DMS153 treated with DMSO at 0.1 percent for 48 hours (cell line): Measurements from ENCODE around the gene DIPK1B.
A peak's percentile ranks its signal among the peaks of the same experiment; 100 is the strongest.

ENCODE experiments used
- DNase-seq: peaks from one replicate; lab custom pipeline; 2025; ENCODE audit not compliant: unreplicated experiment; lab: John Stamatoyannopoulos, UW

Gene DIPK1B

DNA sequence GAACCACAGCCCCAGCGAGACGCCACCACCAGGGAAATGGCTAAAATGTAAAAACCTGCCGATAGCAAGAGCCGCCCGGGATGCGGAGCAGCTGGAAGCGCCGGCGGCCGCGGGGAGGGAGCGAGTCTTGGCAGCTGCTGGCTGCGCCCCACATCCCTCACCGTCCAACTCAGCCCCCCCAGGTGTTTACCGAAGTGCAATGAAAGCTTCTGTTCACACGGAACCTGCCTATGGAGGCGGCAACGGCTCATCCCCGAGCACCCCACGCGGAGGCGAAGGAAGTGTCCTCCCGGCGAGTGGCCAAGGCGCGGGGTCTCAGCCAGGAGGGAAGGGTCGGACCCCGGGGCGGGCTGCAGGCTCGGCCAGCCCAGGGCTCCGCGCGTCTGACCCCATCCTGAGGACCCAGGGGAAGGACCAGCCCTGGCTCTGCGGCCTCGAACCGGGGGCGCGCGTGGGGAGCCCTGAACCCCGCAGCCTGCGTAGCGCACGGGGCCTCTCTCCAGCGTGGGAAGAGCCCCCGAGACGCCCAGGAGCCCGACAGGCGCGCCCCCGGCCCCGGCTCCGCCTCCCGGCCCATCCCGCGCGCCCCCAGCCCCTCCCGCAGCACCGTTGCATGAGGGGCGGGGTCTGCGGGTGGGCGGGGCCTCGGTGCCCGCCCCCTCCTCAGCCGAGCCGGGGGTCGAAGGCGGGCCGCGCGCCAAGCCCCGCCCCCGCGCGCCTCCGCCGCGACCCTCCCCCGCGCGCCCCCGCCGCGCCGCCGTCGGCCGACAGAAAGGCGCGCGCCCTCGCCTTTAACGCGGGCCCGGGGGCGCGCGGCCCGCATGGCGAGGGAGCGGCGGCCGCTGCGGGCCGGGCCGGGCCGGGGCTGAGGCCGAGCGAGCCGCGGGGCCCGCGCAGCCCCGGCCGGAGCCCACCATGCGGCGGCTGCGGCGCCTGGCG lies at the start of gene DIPK1B:
TSS of gene DIPK1B (plus strand) at position 822 of the 939 bp plus-strand sequence. CDS start at position 916, 94 bp downstream.
- DNase-seq, result peak; percentile 56

DNA sequence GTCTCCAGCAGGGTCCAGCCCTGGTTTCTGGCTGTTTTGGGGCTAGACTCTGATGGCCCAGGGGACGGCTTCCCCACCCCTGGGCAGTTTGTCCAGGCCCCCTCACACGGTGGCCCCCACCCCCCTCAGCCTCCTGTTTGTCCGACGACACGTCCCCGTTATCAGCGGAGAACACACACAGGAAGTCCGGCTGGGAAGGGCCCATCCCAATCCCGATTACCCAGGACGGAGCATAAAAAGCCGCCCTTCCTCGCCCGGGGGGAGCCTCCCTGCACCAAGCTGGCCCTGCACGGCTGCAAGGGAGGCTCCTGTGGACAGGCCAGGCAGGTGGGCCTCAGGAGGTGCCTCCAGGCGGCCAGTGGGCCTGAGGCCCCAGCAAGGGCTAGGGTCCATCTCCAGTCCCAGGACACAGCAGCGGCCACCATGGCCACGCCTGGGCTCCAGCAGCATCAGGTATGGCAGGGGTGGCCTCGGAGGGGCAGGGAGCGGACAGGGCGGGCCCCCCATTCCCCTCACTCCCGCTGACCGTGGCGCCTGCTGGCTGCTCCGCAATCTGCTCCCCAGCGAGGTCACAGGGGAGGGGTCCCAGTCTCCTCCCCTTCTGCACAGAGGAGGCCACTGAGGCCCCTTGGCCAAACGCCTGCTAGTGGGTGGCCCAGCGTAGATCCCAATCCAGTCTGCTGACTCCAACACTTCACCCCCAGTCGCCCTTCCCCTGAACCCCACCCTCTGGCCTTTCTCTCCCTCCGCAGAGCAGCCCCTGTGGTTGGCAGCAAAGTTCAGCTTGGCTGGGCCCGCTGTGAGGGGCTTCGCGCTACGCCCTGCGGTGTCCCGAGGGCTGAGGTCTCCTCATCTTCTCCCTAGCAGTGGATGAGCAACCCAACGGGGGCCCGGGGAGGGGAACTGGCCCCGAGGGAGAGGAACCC lies 49.5 kb upstream of the DIPK1B start, which contains the start of gene EGFL7:
TSS of gene EGFL7 (plus strand) at position 261 of the 926 bp plus-strand sequence. CDS start 5,367 bp downstream, outside the sequence.
- DNase-seq, result no peak

DNA sequence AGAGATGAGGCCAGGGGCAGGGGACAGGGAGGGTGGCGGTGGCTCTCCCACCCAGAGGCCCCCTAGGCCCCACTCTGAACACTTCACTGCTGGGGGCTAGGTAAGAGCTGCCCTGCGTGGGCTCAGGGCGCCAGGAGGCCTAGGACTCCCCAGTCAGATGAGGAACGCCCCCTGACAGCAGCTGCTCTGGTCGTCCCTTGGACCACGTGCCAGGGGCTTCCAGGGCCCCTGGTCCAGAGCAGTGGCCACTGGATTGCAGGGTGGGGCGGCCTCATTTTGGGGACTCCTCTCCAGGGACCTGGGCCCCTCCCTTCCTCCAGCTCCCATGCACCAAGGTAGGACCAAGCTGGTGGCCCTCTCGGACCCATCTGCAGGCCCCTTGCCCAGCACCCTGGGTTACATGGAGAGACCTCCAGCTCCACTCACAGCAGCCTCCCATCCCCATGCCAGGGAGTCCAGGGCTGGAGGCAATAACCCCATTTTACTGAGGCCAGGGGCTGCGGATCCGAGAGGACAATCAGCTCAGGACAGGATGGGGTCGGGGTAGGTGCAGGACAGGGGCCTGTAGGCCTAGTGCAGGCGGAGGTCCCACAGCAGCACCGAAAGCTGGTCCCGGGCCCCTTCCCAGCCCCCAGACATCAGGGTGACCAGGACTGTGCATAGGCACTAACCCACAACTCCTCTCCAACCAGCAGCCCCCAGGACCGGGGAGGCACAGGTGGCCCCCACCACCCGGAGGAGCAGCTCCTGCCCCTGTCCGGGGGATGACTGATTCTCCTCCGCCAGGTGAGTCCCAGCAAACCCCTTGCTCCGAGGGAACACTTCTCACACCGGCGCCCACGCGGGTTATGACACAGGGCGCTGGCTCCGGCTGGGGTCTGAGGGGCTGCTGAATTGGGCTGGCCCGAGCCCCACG lies 48.1 kb upstream of the DIPK1B start:
- no peak for DNase-seq

DNA sequence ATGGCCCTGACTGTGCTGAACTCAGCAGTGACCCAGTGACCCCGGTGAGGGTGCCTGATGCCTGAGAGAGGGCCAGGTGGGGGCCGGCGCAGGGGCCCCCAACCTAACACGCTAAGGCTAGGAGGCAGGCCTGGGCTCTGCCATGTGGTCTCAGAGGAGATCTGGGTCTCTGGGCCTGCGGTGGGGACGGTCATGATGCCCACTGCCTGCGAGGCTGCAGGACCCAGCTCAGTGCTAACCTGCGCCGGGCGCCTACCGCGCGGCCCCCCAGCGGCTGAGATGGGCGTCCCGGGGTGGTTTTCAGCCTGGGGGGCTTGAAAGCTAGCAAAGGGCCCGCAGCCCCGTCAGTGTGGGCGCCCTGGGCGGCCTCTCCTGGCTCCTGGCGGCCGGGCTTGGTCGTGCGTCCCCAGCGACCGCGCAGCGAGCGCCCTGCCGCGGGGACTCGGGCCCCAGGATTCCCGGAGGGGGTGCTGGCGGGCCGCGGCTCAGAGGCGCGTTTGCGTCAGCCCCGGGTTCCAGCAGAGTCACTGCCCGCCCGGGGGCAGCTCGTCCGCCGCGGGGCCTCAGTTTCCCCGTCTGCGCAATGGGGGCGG lies 47.2 kb upstream of the DIPK1B start:
- DNase-seq, result no peak

DNA sequence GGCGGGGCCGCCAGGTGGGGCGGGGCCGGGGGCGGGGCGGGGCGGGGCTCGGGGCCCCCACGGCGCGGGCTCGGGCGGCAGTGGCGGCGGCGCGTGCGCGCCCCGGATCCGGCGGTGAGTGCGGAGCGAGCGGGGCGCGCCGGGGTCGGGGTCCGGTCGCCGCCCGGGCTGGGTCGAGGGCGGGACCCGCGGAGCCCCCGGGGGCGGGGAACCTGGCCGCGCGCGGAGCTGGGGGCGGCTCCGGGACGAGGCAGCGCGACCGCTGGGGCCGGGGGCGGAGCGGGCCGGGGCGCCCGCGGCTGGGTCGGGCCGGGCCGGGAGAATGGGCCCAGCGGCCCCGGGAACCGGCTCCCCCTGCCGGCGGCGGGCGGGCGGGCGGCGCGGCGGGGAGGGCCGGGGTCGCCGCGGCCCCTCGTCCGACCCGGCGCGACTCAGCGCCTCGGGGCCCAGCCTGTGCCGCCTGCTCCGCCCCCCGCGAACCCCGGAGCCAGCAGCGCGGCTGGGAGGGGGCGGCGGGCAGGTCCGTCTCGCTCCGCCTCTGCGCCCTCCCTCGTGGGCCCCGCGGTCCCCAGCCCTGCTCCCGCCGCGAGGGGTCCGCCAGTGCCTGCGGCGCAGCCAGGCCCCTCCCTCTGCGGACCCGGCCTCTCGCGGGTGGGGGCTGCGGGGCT lies 46.5 kb upstream of the DIPK1B start:
- DNase-seq, result no peak

DNA sequence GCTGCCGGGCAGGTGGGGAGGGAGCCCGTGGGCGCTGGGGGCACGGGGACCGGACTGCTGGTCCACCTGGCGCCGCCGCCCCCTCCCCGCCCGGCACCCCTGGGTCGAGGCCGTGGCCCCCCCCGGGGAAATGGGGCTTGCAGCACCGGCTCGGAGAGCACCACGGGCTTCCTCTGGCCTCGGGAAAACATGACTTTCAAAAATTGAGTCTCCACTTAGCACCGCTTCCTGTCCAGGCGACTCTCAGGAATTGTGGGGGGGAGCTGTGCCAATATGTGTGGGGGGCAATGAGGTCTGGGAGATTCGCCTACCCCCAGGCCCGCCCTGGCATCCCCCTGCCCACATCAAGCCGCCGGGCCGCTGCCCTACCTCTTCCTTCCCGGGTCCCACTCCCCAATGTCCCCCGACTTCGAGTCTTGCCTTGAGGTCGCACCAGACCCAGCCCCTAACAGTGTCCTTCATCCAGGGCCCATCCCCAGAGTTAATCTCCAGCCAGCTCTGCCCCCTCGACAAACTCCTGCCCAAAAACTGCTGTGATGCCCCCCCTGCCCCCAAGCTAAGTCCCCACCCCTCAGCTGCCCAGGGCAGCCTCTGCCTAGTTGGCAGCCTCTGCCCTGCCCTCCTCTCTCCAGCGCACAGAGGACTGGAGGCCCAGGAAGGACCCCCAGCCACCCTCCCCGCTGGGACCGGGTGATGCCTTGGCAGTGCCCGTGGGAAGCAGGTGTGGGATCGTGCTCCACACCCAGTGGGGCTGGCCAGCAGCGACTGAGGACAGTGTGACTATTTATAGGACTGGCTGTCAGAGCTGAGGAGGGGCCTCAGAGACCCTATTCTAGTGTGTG lies 45.8 kb upstream of the DIPK1B start:
- no peak for DNase-seq

DNA sequence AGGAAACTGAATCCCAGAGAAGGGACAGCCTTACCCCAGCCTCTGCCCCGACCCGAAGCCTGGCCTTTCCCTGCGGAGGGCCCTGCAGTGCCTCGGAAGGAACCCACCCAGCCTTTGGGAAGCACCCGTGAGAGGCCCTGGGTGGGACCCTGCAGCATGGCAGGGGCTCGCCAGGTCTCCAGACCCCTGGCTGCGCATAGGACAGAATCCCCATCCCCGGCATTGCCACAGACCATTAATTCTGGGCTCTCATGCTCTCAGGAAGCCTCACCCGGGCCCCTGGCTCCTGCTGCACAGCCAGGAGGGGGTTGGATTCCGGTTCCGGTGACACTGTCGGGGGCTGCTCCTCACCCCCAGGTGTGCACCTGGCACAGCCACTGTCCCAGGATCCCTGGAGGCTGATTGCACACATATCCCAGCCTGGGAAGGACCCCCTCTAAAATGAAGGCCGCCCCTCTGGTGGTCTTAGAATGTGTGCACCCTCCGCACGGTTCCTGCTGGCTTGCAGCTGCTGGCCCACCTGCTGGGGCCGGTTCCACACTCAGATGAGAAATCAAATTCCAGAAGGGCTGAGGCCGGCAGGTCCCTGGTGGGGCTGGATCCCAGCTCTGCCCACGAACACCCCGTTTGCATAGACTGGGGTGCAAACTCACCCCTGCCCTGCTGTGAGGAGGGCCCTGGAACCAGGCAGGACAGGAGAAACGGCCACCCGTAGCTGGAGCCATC lies 45.0 kb upstream of the DIPK1B start:
- no peak for DNase-seq

DNA sequence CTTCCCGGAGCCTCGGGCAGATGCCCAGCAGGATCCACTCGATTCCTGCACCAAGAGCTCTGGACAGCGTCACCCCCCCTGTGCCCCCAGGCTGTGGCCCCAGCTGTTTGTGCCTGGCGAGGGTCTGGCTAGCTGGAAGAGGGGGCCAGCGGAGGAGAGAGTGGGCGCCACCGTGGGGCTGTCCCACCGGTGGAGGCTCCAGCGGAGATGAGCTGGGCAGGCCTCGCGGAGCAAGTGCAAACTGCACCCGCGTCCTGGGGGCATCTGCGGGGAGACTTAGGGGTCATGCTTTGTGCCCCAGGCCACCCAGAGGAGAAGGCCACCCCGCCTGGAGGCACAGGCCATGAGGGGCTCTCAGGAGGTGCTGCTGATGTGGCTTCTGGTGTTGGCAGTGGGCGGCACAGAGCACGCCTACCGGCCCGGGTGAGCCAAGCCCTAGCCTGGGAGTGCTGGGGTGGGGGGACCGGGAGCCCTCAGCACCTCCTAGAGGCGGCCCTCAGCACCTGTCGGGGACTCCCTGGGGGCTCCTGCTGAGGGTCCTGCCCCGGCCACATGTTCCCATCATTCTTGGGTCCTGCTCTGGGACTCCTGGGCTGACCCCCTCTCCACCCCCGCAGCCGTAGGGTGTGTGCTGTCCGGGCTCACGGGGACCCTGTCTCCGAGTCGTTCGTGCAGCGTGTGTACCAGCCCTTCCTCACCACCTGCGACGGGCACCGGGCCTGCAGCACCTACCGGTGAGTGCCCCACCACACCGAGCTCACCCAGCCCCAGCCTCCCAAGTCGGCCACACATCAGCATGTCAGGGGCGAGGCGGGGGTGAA lies 44.2 kb upstream of the DIPK1B start:
- no peak for DNase-seq

DNA sequence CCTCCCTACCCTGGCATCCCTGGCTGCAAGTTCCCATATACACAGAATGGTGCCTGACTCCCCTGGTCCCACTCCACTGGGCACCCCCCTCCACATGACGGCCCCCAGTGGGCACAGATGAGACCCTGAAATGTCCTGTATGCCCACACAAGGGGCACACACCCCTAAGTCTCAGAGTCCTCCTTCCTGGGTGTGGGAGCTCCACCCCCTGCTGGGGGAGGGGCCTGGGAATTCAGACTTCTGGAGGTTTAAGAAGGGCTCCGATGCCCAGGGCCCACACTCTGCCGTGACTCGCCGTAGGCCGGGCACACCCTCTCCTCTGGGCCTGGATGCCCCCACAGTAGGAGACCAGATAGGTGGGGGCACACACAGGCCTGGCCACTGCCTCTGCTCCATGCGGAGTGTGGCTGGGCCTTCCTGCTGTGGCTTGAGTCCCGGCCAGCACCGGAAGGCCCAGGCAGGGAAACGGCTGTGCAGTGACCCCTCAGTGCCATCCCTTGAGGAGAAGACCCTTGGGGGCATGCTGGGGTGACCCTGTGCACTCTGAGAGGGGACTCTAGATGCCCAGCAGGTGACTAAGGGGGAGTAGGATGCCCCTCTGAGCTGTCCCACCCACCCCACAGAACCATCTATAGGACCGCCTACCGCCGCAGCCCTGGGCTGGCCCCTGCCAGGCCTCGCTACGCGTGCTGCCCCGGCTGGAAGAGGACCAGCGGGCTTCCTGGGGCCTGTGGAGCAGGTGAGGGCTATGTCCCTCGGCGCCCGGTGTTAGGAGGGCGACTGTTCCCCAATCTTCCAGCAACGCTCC lies 43.2 kb upstream of the DIPK1B start:
- DNase-seq, result no peak

DNA sequence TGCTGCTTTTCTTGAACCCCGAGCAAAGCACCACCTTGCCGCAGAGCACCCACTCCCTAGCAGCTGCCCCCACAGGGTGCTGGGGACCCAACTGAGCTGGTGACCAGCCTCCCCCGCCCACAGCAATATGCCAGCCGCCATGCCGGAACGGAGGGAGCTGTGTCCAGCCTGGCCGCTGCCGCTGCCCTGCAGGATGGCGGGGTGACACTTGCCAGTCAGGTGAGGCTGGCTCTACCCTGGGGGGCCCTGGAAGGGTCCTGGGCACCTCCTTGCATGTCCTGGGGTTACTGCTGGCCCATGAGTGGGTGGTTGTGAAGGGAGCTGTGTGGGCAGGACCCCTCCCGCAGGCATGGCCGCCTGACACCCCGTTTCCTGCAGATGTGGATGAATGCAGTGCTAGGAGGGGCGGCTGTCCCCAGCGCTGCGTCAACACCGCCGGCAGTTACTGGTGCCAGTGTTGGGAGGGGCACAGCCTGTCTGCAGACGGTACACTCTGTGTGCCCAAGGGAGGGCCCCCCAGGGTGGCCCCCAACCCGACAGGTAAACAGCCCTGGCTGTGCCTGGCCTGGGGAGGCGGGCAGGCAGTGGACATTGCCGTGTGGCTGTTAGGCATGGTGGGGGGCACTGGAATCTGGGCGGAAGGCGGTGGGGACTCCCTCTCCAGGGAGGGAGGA lies 42.4 kb upstream of the DIPK1B start:
- DNase-seq, result no peak

DNA sequence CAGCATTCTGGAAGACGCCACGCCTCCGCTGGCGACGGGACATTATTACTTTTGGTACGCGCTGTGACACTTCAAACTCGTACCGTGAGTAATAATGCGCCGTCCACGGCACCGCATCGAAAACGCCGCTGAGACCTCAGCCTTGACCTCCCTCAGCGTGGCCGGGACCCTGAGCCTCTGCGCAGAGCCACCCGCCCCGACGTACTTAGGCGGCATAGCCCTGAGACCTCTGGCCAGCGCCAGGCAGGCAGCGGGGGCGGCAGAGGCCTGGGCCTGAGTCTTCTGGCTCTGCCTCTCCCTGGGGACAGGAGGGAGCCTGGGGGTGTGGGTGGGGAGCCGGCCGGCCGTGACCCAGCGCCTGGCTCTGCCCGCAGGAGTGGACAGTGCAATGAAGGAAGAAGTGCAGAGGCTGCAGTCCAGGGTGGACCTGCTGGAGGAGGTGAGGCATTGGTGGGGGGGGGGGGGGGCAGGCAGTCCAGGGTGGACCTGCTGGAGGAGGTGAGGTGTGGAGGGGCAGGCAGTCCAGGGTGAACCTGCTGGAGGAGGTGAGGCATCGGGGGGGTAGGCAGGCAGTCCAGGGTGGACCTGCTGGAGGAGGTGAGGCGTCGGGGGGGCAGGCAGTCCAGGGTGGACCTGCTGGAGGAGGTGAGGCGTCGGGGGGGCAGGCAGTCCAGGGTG lies 41.7 kb upstream of the DIPK1B start:
- no peak for DNase-seq

DNA sequence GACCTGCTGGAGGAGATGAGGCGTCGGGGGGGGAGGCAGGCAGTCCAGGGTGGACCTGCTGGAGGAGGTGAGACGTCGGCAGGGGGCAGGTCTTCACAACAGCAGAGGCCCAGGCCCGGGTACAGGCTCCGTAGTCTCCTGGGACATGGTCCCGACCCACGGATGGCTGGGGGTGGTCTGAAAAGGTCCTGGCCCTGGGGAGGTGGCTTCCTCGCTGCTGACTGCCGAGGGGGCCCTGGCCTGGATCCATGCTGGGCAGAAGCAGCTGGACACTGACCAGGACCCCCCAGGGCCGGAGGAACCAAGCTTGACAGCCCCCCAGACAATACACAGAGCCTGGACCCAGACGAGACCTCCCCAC lies 41.1 kb upstream of the DIPK1B start:
- no peak for DNase-seq

DNA sequence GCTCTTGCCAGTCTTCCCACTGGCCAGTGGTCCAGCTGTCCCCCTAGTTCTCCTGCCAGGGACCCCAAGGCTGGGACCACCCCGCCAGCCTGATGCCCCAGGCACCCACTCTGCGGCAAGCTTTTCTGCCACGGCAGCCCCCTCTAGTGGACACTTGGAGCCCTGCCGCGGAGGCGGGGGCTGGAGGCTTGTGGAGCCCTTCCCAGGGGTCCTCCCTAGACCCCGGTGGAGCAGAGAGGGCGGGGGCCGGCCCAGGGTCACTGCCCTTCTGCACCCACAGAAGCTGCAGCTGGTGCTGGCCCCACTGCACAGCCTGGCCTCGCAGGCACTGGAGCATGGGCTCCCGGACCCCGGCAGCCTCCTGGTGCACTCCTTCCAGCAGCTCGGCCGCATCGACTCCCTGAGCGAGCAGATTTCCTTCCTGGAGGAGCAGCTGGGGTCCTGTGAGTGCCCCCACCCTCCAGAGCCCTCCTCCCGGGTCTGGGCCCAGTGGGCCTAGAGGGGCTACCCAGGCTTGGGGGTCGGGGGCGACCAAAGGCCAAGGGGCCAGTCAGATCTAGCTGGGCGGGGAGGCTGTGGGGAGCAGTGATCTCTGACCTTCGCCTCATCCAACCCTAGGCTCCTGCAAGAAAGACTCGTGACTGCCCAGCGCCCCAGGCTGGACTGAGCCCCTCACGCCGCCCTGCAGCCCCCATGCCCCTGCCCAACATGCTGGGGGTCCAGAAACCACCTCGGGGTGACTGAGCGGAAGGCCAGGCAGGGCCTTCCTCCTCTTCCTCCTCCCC lies 40.5 kb upstream of the DIPK1B start:
- DNase-seq, result no peak

DNA sequence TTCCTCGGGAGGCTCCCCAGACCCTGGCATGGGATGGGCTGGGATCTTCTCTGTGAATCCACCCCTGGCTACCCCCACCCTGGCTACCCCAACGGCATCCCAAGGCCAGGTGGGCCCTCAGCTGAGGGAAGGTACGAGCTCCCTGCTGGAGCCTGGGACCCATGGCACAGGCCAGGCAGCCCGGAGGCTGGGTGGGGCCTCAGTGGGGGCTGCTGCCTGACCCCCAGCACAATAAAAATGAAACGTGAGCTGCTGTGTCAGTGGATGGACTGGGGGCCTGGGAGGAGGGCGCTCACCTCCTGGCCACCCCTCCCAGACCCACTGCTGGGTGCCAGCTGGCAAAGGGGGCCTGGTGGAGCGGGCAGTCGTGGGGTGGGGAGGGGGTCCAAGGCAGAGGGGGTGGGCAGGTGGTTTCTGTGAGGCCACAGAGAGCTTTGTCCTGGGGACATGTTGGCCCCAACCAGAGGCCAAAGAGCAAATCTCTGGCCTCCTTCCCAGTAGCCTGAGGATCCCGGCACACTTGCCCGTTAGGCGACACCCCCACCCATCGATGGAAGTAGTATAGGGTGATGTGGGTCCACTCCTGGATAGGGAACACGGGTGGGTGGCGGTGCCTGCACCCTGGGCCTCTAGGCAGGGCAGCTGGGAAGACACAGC lies 39.8 kb upstream of the DIPK1B start:
- DNase-seq, result no peak
